GM19395 (cell line): ENCODE results near the gene CDC14B.
"Not testable (repeated sequence)": the region's sequence is repeated elsewhere in the genome, so short reads cannot be mapped to it uniquely, and the experiment has no call there.

ENCODE experiments used
- ATAC-seq: cut with Tn5 transposase; IDR thresholded peaks from one replicate; pipeline ENCODE4 v1.9.1; 2021; ENCODE audit warnings: mild to moderate bottlenecking, moderate library complexity; ENCODE audit not compliant: unreplicated experiment

Gene CDC14B

GRCh38 chr9:96619491-96620180 is at the start of gene CDC14B:
Gene CDC14B (minus strand): TSS chr9:96619843. CDS start chr9:96619378, 465 bp downstream.
- ATAC-seq: no peak

GRCh38 chr9:96668868-96669534 is 49.4 kb upstream of the CDC14B start:
- no peak for ATAC-seq

- ATAC-seq: no peak
Measured at GRCh38 chr9:96667363-96667728, 47.7 kb upstream of the CDC14B start.

GRCh38 chr9:96666653-96667362 is 47.2 kb upstream of the CDC14B start:
- not testable (repeated sequence) for ATAC-seq

- ATAC-seq: no peak
Measured at GRCh38 chr9:96665789-96666188, 46.1 kb upstream of the CDC14B start.

GRCh38 chr9:96663506-96664120 is 44.0 kb upstream of the CDC14B start:
- ATAC-seq: no peak

GRCh38 chr9:96661711-96662110 is 42.1 kb upstream of the CDC14B start:
- no peak for ATAC-seq

GRCh38 chr9:96660692-96661248 is 41.1 kb upstream of the CDC14B start:
- ATAC-seq: no peak

- ATAC-seq: peak; percentile 68
Measured at GRCh38 chr9:96655198-96655851, 35.7 kb upstream of the CDC14B start, which contains the start of gene PRXL2C. Gene PRXL2C (minus strand): TSS chr9:96655317. CDS start chr9:96655281, 36 bp downstream.

- peak; percentile 52 for ATAC-seq
Measured at GRCh38 chr9:96654450-96655197, 35.0 kb upstream of the CDC14B start.

- ATAC-seq: no peak
Measured at GRCh38 chr9:96651626-96652025, 32.0 kb upstream of the CDC14B start.

GRCh38 chr9:96649620-96650324 is 30.1 kb upstream of the CDC14B start:
- ATAC-seq: no peak

- ATAC-seq: no peak
Measured at GRCh38 chr9:96646081-96646991, 26.7 kb upstream of the CDC14B start.

- no peak for ATAC-seq
Measured at GRCh38 chr9:96644137-96644536, 24.5 kb upstream of the CDC14B start.

- ATAC-seq: no peak
Measured at GRCh38 chr9:96641514-96641913, 21.9 kb upstream of the CDC14B start.

GRCh38 chr9:96638606-96639364 is 19.1 kb upstream of the CDC14B start:
- ATAC-seq: no peak

- ATAC-seq: no peak
Measured at GRCh38 chr9:96636368-96636767, 16.7 kb upstream of the CDC14B start.
